Measurements from ENCODE around the gene ALB. TPM values are rescaled to one million over a fixed set of nuclear protein-coding genes. Genes with fewer than 3 reads are reported as not detected.

ALB gene
- total RNA-seq, 2 donors from 2014 or later, result 1.4 to 3.5 TPM

DNA sequence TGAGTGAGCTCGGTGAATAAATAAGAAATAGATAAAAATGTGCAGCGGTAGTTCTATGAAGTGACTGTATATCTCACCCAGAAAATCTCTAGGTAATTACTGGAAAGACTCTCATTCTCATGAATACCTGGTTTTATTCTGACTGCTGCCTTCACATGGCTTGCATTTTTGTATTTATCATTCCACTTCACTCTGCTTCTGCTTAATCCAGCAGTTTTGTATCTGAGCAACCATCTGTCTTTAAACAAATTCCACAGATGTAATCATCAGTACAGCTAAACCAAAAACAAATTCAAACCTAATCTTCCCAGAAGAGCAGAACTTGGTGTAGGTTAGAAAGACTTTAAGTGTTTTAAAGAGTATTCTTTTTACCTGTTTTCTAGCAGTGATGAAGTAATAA lies 11.2 kb upstream of the ALB start:
- no peak overlapping the region for H3K9ac ChIP-seq (ENCODE audit: extremely low read depth, low read length, poor library complexity, severe bottlenecking)
- Mint-ChIP-seq H3K27me3 (ENCODE audit: insufficient read depth) (no peaks in the 10 kb centered on the region), H3K27ac (no peak overlapping the region), H3K9me3 (peaks cover 2% of the 10 kb centered on the region), H3K4me1 (peaks cover 6% of the 10 kb centered on the region), H3K36me3 (ENCODE audit: low read depth) (no peaks in the 10 kb centered on the region), H3K4me3 (no peak overlapping the region)
- DNase-seq, result no peak
- H3K4me3 ChIP-seq (ENCODE audit: low read length), result no peak overlapping the region
- 94 to 100% methylated on average over 2 of the region's 2 CpGs for WGBS, 2 experiments (ENCODE audit: insufficient coverage in 1 of 2, insufficient read length in 1 of 2)
- no peaks in the 10 kb centered on the region for H3K36me3 ChIP-seq (ENCODE audit: control insufficient read depth, insufficient read depth, low read length)
- H3K27ac ChIP-seq (ENCODE audit: low read depth, low read length), result no peak overlapping the region
- no peaks in the 10 kb centered on the region for H3K9me3 ChIP-seq (ENCODE audit: control insufficient read depth, low read length)
- H3K4me1 ChIP-seq (ENCODE audit: control insufficient read depth, insufficient read depth, low read length), result no peaks in the 10 kb centered on the region
- TF ChIP-seq, protein P1, sequence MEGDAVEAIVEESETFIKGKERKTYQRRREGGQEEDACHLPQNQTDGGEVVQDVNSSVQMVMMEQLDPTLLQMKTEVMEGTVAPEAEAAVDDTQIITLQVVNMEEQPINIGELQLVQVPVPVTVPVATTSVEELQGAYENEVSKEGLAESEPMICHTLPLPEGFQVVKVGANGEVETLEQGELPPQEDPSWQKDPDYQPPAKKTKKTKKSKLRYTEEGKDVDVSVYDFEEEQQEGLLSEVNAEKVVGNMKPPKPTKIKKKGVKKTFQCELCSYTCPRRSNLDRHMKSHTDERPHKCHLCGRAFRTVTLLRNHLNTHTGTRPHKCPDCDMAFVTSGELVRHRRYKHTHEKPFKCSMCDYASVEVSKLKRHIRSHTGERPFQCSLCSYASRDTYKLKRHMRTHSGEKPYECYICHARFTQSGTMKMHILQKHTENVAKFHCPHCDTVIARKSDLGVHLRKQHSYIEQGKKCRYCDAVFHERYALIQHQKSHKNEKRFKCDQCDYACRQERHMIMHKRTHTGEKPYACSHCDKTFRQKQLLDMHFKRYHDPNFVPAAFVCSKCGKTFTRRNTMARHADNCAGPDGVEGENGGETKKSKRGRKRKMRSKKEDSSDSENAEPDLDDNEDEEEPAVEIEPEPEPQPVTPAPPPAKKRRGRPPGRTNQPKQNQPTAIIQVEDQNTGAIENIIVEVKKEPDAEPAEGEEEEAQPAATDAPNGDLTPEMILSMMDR (conservative IDR thresholded peaks at IDR 0.05), result no peak
- no peaks in the 10 kb centered on the region for H3K27me3 ChIP-seq (ENCODE audit: control insufficient read depth, insufficient read depth, low read length, poor library complexity, severe bottlenecking)

DNA sequence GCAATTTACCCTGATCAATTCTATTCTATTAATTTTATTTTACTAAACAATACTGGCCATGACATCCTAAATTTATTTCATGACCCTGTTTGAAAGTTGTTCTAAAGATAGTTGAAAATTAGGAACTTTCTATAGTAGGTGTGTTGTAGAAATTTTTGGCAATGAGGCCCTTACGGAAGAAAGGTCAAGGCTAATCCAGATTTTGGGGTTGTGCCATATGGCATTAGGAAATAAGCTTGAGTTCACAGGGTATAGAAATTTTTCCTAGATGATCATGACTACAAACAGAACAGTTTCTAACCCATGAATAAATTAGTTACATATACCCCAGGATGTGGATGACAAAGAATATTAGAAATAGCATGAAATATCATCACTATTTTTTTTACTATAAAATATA lies 7.8 kb upstream of the ALB start:
- no peak overlapping the region for H3K27ac ChIP-seq (ENCODE audit: low read depth, low read length)
- no peaks in the 10 kb centered on the region for H3K9me3 Mint-ChIP-seq
- TF ChIP-seq, protein P1 (conservative IDR thresholded peaks at IDR 0.05), result no peak
- H3K36me3 ChIP-seq (ENCODE audit: control insufficient read depth, insufficient read depth, low read length), result no peaks in the 10 kb centered on the region
- H3K4me1 Mint-ChIP-seq, result peaks cover 9% of the 10 kb centered on the region
- no peaks in the 10 kb centered on the region for H3K4me1 ChIP-seq (ENCODE audit: control insufficient read depth, insufficient read depth, low read length)
- H3K4me3 Mint-ChIP-seq, result no peak overlapping the region
- H3K4me3 ChIP-seq (ENCODE audit: low read length), result no peak overlapping the region
- H3K9ac ChIP-seq (ENCODE audit: extremely low read depth, low read length, poor library complexity, severe bottlenecking), result no peak overlapping the region
- no peaks in the 10 kb centered on the region for H3K9me3 ChIP-seq (ENCODE audit: control insufficient read depth, low read length)
- H3K27me3 ChIP-seq (ENCODE audit: control insufficient read depth, insufficient read depth, low read length, poor library complexity, severe bottlenecking), result no peaks in the 10 kb centered on the region
- no peak for DNase-seq
- H3K27me3 Mint-ChIP-seq (ENCODE audit: insufficient read depth), result no peaks in the 10 kb centered on the region
- no peaks in the 10 kb centered on the region for H3K36me3 Mint-ChIP-seq (ENCODE audit: low read depth)
- 100% methylated on average over 1 of the region's 1 CpG; no CpG with 5 or more reads in 1 of the 2 experiments for WGBS, 2 experiments (ENCODE audit: insufficient coverage in 1 of 2, insufficient read length in 1 of 2)
- no peak overlapping the region for H3K27ac Mint-ChIP-seq

DNA sequence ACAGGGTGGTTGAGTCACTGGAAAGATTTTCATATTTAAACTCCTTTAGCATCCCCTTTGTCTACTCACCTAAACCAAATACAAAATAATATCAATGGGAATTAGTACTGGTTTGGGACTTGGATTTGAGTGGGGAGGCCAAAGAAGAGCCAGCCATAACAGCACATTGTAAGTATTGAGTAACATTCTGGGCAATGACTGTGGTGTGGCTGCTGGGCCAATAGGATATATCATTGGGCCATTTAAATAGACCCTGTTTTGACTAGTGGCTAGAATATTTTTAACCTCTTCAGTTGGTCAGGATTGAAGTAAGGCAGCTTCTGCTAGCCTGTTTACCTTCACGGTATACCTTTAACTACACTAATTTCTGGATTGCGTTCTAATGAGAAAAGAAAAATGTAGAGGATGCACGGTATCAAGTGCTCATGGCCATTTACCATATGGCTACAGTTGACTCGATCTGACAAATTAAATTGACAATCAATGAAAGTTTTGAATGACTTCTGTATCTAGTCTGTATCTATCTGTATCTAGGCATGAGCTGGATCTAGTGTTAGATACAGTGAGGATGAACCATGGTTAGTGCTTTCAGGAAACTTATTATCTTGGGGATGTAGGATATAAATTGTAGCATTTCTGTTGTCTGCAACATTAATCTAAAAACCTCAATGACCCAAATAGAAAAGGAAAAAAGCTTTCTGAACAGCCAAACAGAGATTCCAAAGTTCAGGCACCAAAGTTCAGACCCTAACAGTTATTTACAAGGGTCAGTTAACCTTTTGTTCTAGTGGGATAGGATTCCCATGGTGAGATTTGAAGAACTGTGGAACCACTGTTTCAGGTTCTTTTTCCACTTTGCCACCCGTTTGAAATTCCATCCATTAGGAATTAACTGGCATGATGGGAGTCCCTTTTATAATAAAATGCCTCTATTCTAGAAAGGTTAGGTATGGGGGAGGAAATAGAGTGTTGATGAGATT lies 6.8 kb upstream of the ALB start:
- Mint-ChIP-seq H3K36me3 (ENCODE audit: low read depth) (no peaks in the 10 kb centered on the region), H3K27ac (no peak overlapping the region), H3K4me3 (no peak overlapping the region), H3K4me1 (peaks cover 9% of the 10 kb centered on the region), H3K9me3 (no peaks in the 10 kb centered on the region), H3K27me3 (ENCODE audit: insufficient read depth) (no peaks in the 10 kb centered on the region)
- H3K27ac ChIP-seq (ENCODE audit: low read depth, low read length), result no peak overlapping the region
- H3K9ac ChIP-seq (ENCODE audit: extremely low read depth, low read length, poor library complexity, severe bottlenecking), result no peak overlapping the region
- 91 to 93% methylated on average over 4 to 5 of the region's 5 CpGs for WGBS, 2 experiments (ENCODE audit: insufficient coverage in 1 of 2, insufficient read length in 1 of 2)
- TF ChIP-seq, protein P1 (conservative IDR thresholded peaks at IDR 0.05), result no peak
- H3K27me3 ChIP-seq (ENCODE audit: control insufficient read depth, insufficient read depth, low read length, poor library complexity, severe bottlenecking), result no peaks in the 10 kb centered on the region
- H3K4me1 ChIP-seq (ENCODE audit: control insufficient read depth, insufficient read depth, low read length), result no peaks in the 10 kb centered on the region
- no peak for DNase-seq
- no peaks in the 10 kb centered on the region for H3K9me3 ChIP-seq (ENCODE audit: control insufficient read depth, low read length)
- no peaks in the 10 kb centered on the region for H3K36me3 ChIP-seq (ENCODE audit: control insufficient read depth, insufficient read depth, low read length)
- H3K4me3 ChIP-seq (ENCODE audit: low read length), result no peak overlapping the region

All from endodermal cell (in vitro differentiated cells).